Endothelial cell (in vitro differentiated cells): ENCODE data around the gene PFAS. TPM values are rescaled to one million over a fixed set of nuclear protein-coding genes. Genes with fewer than 3 reads are reported as not detected.

Experiments
- DNase-seq: peaks from one replicate; pipeline ENCODE4 v3.0.0; 2021; ENCODE audit warnings: low spot score
- H3K27ac Mint-ChIP-seq: one replicate; pipeline ENCODE4 v1.8.0; 2021; ENCODE audit warnings: mixed read lengths, inconsistent platforms; ENCODE audit not compliant: unreplicated experiment
- H3K27me3 Mint-ChIP-seq: one replicate; pipeline ENCODE4 v1.8.0; 2021; ENCODE audit warnings: mild to moderate bottlenecking, moderate library complexity, mixed read lengths, inconsistent platforms; ENCODE audit not compliant: unreplicated experiment
- H3K36me3 Mint-ChIP-seq: one replicate; pipeline ENCODE4 v1.8.0; 2021; ENCODE audit warnings: mild to moderate bottlenecking, low read depth, mixed read lengths, inconsistent platforms; ENCODE audit not compliant: unreplicated experiment
- H3K4me1 Mint-ChIP-seq: one replicate; pipeline ENCODE4 v1.8.0; 2021; ENCODE audit warnings: mild to moderate bottlenecking, mixed read lengths, inconsistent platforms; ENCODE audit not compliant: unreplicated experiment
- H3K4me3 Mint-ChIP-seq: one replicate; pipeline ENCODE4 v1.8.0; 2021; ENCODE audit warnings: mild to moderate bottlenecking, mixed read lengths, inconsistent platforms; ENCODE audit not compliant: unreplicated experiment
- H3K9me3 Mint-ChIP-seq: one replicate; pipeline ENCODE4 v1.8.0; 2021; ENCODE audit warnings: mixed read lengths, inconsistent platforms; ENCODE audit not compliant: unreplicated experiment
- total RNA-seq: library from RNA; stranded (reverse); fragmentation: NEBNext Ultra II Directional; extraction: Animal tissue kit (Norgen Biotek cat#: 25700); gene quantifications from one replicate; pipeline ENCODE4 v1.2.1, GENCODE V29; 2021; ENCODE audit not compliant: unreplicated experiment
- TF ChIP-seq, protein P1 (sequence below): fragments of 200-600 bp; sonication (generic); IDR thresholded peaks from one replicate; pipeline ENCODE4 v1.5.0; 2021; ENCODE audit warnings: antibody characterized with exemption; ENCODE audit not compliant: unreplicated experiment

Gene PFAS
- total RNA-seq, 1 donor from 2014 or later = 67.0 TPM

DNA sequence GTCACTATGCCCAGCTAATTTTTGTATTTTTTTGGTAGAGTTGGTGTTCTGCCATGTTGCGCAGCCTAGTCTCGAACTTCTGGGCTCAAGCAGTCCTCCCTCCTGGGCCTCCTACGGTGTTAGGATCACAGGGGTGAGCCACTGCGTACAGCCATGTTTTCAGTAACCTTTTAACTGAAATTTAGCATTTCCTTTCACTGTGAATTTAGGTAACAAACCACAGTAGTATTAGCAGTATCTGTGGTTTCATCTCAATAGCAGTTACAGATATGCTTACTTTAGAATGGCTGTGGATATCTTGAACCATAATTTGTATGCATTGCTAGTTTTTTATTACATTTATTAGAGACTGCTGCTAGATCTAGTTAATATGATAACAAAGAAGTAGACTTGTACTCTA, 35.0 kb downstream of the PFAS start:
- Mint-ChIP-seq H3K27me3 (peaks cover 3% of the 10 kb centered on the region), H3K9me3 (no peaks in the 10 kb centered on the region), H3K4me3 (no peak overlapping the region), H3K4me1 (peaks cover 3% of the 10 kb centered on the region), H3K27ac (no peak overlapping the region), H3K36me3 (no peaks in the 10 kb centered on the region)
- TF ChIP-seq, protein P1, sequence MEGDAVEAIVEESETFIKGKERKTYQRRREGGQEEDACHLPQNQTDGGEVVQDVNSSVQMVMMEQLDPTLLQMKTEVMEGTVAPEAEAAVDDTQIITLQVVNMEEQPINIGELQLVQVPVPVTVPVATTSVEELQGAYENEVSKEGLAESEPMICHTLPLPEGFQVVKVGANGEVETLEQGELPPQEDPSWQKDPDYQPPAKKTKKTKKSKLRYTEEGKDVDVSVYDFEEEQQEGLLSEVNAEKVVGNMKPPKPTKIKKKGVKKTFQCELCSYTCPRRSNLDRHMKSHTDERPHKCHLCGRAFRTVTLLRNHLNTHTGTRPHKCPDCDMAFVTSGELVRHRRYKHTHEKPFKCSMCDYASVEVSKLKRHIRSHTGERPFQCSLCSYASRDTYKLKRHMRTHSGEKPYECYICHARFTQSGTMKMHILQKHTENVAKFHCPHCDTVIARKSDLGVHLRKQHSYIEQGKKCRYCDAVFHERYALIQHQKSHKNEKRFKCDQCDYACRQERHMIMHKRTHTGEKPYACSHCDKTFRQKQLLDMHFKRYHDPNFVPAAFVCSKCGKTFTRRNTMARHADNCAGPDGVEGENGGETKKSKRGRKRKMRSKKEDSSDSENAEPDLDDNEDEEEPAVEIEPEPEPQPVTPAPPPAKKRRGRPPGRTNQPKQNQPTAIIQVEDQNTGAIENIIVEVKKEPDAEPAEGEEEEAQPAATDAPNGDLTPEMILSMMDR = no peak
- DNase-seq = no peak

DNA sequence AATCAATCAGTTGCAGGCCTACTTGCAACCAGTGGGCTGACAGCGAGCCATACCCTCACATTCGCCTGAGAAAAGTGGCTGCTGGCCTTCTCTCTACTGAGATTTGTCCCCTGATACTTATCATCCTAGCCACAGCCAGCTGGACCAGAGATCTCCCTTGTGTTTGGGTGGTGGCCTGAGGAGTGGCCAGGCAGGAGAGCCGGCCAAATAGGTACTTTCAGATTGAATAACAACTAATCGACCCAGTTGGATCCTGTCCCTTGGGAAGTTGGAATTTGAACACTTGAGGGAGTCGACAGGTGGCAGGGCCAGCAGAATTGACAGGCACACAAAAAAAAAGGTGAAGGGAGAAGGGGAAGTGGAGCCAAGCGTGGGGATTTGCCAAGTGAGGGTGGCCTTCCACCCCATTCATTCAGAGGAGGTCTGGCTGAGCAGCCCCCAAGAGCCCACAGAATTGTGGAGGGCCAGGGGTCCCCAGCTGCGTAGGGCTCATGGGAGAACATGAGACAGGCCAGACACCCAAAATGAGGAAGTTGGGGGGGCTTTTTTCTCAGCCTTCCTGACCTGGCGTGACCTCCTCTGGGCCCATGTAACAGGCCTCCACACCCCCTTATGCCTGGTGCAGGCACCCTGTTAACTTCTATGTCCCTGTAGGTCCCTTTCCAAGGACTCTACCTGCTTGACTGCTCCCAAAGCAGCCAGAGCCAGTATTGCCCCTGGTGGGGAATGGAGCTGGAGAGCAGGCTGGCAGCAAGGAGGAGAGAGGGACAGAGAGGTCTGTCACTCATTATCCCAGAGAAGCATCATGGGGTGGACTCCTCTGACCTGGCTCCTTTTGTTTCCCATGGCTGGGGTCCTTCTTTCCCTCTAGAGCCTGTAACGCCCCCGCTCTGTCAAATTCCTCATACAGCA, 36.4 kb downstream of the PFAS start:
- H3K27ac Mint-ChIP-seq = no peak overlapping the region
- no peaks in the 10 kb centered on the region for H3K9me3 Mint-ChIP-seq
- H3K4me1 Mint-ChIP-seq = peaks cover 3% of the 10 kb centered on the region
- no peak for DNase-seq
- TF ChIP-seq, protein P1 = no peak
- peaks cover 2% of the 10 kb centered on the region for H3K27me3 Mint-ChIP-seq
- H3K4me3 Mint-ChIP-seq = no peak overlapping the region
- peaks cover 7% of the 10 kb centered on the region for H3K36me3 Mint-ChIP-seq

DNA sequence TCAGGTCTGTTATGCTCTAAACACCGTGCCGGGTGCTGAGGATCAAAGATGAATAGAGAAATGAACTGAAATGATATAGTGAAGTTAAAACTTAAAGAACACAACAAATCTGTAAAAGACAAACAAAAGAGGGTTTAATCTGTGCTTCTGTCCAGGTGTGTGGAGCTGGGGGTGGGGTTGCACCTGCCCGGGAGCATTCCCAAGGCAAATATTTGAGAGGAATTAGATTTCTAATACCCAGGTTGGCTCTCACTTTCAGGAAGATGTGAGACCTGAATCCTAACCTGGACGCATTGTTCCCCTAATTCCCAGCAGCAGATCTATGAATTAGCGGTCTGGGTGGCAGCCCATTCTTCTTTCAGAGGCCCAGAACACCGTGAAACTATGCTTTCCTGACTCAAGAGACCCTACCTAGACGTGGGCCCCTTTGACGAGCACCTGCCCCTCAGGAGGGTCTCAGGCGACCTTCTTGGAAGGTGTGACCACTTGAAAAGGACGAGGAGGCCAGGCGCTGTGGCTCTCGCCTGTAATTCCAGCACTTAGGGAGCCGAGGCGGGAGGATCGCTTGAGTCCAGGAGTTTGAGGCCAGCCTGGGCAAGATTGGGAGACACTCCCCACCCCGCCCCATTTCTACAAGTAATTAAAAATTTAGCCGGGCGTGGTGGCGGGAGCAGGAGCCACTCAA, 38.7 kb downstream of the PFAS start:
- no peak for DNase-seq
- peaks cover 6% of the 10 kb centered on the region for H3K4me1 Mint-ChIP-seq
- H3K9me3 Mint-ChIP-seq = no peaks in the 10 kb centered on the region
- peaks cover 4% of the 10 kb centered on the region for H3K27me3 Mint-ChIP-seq
- peaks cover 7% of the 10 kb centered on the region for H3K36me3 Mint-ChIP-seq
- peak overlapping the region; percentile 96 for H3K4me3 Mint-ChIP-seq
- TF ChIP-seq, protein P1 = no peak
- H3K27ac Mint-ChIP-seq = peak overlapping the region; percentile 70

DNA sequence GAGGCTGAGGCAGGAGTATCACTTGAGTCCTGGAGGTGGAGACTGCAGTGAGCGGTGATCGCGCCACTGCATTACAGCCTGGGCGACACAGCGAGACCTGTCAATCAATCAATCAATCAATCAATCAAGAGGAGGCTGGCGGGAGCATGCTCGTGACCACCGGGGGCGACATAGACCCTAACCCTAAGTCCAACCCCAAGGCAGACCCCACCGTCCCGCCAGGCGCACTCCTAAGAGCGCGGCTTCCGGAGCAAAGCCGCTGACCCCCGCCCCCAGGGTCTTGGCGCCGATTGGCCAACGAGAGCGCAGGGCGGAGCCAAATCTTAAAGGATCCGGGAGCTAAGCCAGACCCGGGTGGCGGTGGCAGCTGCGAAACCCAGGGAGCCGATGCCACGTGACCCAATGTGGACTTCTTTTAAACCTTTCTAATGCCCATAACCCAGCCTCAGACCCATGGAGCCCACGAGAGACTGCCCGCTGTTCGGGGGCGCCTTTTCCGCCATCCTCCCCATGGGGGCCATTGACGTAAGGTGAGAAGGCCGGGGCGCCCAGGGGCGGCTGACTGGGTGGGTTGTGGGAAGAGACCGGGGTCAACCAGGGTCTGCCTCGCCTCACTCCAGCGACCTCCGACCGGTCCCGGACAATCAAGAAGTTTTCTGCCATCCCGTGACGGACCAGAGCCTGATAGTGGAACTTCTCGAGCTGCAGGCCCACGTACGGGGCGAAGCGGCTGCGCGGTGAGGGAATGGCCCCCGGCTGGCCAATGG, 39.4 kb downstream of the PFAS start, which contains the start of gene RANGRF:
Gene RANGRF, plus strand, starts transcription at position 335 of the 767 bp plus-strand sequence. Its CDS starts 119 bp downstream, at position 454.
- H3K36me3 Mint-ChIP-seq = peaks cover 10% of the 10 kb centered on the region
- TF ChIP-seq, protein P1 = no peak
- peak within 1 kb of the TSS; percentile 96 for H3K4me3 Mint-ChIP-seq
- no peaks in the 10 kb centered on the region for H3K9me3 Mint-ChIP-seq
- peak within 1 kb of the TSS; percentile 70 for H3K27ac Mint-ChIP-seq
- DNase-seq = peak; percentile 84
- peaks cover 7% of the 10 kb centered on the region for H3K27me3 Mint-ChIP-seq
- peaks cover 11% of the 10 kb centered on the region for H3K4me1 Mint-ChIP-seq
